Dedifferentiated amniotic fluid mesenchymal stem cell (primary cell): Measurements from ENCODE around the gene FGD4.
"Not testable (repeated sequence)": the region's sequence is repeated elsewhere in the genome, so short reads cannot be mapped to it uniquely, and the experiment has no call there.

Experiments used
- DNase-seq: peaks from one replicate; pipeline ENCODE4 v3.0.0-alpha.2; 2016; ENCODE audit errors: extremely low spot score

Gene FGD4

DNA sequence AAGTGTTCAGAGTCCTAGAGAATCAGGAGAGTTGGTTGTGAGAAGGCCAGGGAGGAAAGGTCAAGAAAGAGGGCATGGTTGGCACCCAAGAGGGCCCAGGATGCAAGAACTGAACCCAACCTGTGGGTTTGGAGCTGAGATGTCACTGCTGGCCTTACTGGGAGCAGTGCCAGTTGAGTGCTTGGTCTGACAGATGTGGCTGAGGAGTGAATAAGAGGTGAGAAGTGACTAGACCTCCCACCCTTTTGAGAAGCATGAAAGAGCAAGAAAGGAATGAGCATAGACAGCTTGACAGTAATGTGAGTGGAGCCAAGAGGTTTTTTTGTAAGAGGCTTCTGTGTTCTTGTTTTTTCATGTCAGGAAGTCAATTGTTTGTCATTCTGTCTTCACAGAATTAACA, 95.3 kb downstream of the FGD4 start:
- no peak for DNase-seq

DNA sequence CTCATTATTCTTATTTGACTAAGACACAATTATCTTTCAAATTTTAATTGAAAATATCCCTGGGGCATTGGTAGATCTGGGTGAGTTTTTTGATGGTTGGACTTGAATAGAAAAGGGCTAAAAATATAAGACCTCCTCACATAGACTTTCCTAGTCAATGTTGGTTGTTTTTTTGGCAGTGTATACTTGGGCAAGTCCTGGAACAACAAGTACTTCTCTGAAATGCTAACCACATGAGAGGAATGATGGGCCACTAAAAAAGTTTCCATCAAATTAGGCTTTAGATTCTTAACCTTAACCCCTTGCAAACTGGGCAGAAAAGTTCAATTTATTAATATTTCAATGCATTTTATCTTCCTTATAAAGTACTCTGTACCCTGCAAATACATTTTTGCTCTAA, 97.6 kb downstream of the FGD4 start:
- no peak for DNase-seq

DNA sequence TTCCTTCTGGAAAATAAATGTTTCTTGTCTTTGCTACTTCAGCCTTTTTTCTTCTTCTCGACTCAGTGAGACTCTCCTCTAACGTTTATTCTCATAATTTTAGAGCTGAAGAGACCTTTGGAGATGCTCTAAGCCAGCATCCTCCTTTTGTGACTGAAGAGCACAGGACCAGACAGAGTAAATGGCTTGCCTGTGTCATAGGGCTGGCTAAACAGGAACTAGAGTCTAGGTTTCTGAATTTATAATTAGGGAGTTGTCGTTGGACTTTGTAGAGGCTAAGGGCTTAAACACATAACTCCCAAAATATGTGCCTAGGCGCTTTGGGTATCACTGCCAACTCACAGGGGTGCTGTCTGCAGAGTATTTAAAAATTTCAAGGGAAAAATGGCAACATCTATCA, 98.5 kb downstream of the FGD4 start:
- no peak for DNase-seq

DNA sequence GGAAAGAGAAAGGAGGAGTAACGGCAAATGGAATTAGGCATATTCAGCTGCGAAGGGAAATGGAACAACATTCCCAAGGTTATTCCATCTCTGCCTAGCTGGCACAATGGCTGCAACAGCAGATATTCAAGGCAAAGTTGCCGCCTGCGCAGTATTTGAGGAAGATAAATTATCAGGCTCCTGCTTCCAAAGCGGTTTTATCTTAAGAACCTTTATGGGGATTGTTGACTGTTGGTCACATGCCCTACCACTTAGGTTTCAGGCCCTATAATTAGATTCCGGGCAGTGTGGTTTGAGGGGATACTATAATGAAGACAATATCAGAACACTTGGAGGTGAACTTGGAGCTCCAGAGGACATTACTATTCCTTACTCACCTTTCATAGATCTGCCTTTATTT, 99.7 kb downstream of the FGD4 start:
- DNase-seq, result no peak

DNA sequence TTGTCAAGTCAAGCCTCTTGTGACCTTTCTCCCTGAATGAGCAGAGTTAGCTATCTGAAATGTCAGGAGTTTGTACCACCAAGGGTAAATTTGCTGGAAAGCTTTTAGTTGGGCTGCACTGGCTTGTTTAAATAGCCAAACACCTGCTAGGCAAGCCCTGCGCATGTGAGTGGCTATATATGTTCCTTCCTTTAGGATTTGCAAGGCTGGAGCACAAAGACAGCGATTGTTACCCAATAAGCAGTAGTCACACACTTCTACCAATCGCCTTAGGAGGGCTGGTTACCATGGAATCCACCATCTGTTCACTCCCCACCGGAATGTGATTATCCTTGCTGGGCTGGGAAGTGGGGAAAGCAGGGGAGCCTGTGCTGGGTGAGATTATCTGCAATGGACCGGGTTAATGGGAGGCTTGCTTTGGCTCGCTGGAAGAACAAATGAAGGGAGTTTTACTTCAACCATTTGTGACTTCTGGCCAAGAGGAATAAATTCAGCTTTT, 102.5 kb downstream of the FGD4 start:
- DNase-seq, result no peak

DNA sequence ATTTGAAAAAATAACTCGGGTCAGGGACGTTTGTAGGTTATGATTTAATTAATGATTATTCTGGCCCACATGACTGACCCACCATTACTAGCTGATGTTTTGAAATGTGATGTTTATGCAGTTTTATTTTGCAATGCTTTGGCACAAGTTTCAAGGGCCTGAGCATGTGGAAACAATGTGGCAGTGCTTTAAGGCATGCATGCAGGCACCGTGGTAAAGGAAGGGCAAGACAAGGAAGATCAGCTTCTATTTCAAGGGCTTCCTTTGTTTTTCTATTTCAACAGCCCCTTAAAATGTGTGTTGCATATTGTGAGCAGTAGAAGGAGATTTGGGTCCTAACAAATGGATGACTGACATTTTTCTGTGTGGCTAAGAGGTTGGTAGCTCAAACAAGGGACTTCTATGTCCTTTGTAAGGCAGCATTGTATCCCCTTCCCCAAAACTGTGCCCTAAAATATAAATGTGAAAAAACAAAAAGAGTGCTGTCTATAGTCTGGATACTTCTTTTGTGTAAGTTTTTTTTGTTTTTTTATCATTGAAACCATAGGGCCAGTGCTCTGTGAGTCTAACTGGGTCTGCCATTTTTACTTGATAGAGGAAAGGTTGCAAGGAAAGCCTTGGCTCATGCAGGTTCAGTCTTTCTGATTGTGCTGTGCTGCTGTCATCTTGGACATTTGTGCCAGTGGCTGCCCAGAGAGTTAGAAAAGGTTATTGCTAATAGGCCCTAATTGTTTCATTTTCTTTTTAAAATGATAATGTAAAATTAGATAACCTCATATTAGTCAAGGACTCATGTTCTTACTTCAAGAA, 103.5 kb downstream of the FGD4 start:
- DNase-seq, result peak; percentile 53

DNA sequence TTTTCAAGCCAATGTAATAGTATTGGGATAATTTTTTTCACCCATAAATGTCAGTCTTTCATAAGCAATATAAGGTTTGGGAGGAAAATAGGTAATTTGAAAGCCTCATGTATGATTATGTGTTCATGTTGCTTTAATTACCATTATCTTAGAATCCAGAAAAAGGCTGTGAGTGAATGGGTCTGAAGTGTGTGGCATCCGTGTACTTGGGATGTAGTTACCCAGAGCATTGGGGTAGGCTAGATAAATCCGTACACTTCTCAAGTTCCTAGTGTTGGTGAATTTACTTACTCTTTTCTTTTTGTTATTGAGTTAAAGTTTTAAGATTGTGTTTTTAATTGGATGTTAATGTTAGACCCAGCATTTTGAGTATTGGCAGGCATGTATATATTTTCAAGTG, 104.4 kb downstream of the FGD4 start:
- DNase-seq, result no peak

DNA sequence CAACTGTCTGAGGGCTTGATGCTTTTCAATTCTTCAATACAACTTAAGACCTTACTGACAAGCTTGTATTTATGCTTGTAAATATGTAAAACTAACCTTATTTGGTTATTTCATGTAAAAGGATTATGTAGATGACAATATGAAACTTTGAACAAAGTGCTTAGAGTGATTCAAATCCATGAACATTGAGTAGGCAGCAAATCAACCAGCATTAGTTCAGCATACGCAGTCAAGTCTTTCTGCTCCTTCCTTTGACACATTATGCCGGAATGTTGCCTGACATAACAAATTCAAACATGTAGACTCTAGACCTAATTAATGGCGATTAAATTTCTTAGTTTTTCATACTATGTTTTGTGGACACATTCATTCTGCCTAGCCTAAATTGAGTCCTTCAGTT, 105.2 kb downstream of the FGD4 start:
- no peak for DNase-seq

DNA sequence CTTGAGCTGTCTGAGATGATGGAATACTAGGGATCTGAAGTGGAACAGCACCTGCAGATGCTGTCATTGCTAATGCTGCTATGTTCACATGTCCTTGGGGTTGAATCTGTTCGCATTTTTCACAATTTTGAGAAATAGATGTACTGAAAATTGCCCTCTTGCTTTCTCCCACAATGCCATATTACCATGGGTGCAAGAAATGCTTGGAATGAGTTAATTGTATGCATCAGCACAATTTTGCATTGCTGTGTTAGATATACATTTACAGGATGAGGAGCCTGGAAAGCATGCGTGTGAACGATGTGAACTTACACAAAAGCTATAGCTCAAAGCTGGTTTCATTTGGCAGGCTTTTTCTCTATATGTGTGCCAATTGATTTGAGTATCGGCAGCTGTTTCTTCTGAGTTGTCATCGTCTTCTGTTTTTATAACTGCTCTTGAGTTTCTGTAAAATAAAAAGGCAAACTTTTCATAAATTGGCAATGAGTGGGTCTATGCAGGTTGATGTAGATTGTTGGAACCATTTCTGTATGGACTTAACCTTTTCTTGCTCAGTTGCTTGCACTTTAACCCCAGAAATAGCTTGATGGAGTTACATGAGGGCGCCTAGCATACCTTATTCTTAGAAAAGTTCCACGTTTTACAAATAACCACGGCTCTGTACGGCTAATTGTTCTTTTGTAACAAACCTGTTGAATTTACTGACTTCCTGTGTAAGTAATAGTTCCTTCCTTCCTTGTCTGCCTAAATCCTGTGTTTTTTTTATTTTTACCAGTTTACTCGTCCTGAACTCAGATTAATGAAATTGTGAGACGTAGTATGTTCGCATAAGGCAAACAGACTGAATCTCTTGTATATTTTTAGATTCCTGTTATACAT, 105.9 kb downstream of the FGD4 start:
- no peak for DNase-seq

DNA sequence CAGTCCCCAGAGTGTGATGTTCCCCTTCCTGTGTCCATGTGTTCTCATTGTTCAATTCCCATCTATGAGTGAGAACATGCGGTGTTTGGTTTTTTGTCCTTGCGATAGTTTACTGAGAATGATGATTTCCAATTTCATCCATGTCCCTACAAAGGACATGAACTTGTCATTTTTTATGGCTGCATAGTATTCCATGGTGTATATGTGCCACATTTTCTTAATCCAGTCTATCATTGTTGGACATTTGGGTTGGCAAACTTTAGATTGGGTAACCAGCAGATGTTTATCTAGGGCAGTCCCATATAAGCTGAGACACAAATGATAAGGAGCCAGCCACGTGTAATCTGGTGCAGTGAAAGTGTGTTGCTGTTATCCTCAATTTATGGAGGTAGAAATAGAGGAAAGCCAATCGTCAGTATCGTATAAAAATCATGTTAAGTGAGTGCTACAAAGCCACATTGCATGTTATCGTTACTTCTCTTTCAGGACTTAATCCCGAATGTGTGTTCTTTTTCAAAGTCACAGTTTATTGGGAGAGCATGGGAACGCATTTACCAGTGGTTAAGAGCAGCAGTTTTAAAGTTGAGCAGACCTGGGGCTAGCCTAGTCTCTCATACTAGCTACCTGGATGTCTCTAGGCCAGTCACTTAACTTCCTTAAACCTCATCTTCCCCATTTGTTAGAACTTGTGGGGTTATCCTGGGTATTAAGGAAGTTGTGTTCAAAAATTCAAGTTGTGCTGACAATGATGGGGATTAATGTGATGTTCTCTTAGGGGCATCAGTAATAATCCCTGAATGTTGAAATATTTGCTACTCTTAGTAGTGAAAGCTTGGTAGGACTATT, 108.0 kb downstream of the FGD4 start:
- DNase-seq, result not testable (repeated sequence)

DNA sequence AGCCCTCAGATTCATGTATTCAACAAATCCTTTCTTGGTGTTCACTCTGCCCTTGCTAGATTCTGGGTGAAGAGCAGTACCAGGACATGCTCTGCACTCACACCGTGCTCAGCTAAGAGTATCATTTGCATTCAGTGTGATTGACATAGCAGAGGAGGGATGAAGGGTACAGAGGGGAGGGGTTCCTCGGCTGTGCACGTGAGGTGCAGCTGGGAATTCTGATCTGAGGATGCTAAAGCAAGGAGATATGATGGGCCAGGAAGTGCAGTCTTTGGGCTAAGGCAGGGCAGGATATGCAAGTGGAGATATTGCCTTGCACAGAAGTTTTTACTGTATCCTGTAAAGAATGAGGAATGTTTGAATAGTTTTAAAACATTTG, 108.6 kb downstream of the FGD4 start:
- no peak for DNase-seq

DNA sequence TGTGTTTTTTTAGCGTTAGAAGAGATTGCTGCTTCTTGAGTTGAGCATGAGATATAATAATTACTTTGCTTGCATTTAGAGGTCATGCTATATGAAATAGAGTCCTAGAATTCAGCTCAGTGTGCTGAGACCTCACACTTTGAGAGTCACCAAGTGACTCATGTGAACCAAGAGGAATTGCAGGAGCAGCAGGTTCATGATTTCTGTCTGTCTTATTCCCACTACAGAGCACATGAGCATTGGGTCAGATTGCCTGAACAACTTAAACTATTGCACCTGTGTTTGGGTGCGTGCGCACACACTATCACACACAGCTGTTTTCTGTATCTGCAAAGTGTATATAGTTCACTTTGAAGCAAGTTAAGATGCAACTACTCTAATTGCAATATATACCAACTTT, 109.3 kb downstream of the FGD4 start:
- no peak for DNase-seq

DNA sequence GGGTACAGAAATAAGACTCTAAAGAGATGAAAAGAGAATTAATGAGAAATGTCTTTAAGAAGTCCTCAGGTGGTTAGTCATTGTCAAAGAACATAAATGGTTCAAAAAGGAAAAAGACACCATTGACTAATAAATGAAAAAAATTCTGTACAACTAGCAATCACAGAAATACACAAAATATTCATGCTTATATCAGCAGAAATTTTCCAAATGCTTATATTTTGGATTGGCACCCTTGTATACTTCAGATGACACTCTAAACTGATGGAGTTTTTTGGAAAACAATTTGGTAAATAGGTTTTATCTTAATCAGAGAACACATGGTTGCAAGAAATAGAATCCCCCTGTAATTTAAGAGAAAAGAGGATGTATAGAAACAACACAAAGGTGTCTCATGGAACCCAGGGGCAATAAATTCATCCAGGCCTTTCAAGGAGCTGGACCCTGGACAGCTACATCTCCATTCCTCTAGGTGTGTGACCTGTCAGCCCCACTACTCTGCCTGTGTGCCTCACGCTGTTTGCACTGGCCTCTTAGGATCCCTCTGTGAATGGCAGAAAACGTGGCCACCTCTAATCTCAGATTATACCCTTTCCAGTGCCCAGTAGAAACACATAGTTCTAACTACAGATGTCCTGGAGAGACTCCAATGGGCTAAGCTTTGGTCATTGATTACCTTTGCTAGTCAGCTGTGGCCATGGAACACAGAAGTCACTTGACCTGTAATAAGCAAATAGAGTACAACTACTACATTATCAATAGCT, 110.2 kb downstream of the FGD4 start:
- DNase-seq, result no peak

DNA sequence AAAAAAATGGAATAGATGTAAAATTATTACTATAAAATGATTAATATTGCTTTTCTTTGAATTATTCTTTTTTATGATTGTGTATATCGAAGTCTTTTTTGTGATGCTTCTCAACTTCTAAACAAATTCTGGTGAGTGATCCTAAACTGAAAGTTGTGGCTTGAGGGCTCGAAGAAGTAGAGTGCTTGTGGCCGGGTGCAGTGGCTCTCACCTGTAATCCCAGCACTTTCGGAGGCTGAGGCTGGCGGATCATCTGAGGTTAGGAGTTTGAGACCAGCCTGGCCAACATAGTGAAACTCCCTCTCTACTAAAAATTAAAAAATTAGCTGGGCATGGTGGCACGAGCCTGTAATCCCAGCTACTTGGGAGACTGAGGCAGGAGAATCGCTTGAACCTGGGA, 112.6 kb downstream of the FGD4 start:
- not testable (repeated sequence) for DNase-seq

DNA sequence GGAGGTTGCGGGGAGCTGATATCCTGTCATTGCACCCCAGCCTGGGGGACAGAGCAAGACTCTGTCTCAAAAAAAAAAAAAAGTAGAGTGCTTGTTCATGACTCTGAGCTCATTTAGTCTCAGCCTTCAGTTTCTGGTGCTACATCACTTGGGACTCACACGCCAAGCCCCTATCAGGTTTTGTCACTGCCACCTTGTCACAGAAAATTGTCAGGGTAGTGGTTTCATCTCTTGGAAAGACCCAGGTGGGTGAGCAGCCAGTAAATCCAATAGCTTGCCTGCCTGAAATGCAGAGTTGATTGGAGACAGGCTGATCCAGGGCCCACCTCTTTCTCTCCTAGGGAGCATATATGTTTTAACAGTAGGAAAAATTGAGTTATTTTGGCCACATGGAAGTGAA, 113.0 kb downstream of the FGD4 start:
- no peak for DNase-seq

DNA sequence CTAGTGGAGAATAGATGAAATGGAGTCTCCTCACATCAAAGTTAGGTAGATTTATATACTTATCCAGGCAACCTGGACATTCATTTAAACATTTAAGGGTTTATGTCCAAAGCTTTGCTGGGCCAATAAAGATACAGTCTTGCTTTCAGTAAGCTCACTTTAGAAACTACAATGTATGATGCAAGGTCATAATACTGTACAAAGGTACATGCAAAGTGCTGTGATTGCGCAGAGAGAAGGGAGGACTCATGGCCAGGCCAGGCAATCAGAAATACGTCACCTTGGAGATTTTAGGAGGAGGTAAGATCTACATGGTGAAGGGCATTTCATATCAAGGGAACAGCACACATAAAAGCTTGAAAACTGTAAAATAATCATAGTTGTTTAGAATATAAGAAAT, 113.6 kb downstream of the FGD4 start:
- no peak for DNase-seq

DNA sequence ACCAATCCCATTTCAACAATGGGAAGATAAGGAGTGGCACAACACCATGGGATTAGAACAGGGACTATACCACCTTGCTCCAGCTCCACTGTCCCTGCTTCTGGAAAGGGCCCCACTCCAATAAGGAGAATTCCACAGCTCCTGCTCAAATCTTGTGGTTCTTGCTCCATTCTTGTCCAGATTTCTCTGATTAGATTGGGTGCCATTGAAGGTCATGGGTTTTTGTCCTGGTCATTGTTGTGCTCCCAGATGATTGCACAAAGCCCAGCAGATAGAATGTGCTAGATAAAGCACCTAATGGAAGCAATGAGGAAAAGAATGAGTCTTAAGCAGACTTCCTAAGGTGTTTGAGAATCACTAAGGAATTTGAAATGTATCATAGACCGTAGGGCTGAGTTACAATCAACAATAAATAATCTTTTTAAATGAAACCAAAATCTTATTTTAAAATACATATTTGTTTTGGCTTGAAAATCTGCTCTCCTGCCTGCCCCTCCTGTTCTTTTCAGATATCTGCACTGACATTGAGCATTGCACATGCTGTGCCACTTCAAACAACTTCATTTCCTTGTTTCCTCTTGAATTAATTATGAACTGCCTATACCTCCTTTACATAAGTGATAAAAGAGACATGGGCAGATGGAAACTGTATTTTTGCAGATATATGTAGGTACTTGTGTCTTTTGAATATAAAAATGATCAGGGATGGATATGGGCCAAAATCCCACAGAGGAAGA, 115.9 kb downstream of the FGD4 start:
- DNase-seq, result no peak

DNA sequence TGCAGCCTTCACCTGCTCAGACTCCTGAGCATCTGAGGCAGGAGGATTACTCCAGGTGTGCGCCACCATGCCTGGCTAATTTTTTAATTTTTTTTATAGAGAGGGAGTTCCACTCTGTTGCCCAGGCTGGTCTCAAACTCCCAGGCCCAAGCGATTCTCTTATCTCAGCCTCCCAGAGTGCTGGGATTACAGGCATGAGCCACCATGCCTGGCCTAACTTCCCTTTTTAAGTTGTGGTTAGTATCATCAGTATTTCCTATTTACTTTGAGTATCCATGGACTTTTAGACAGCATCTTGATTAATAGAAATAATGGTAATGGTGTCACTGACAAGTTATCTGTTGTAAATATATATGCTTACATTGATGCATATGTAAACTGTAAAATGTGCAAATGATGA, 116.9 kb downstream of the FGD4 start:
- DNase-seq, result no peak

DNA sequence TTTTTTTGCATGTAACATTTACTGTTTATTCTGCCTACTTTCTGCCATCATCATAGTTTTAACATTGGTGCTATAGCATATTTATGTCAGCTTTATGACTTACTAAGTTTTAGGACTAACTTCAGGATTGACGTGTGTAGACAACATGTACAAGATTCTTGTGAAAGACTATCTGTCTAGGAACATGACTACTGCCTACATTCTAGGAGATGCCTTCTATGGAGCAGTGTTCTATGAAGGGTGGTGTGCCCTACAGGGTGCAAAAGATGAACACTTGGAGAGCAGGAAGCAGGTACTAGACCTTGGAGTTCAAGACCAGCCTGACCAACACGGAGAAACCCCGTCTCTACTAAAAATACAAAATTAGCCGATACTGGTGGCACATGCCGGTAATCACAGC, 118.6 kb downstream of the FGD4 start:
- no peak for DNase-seq

DNA sequence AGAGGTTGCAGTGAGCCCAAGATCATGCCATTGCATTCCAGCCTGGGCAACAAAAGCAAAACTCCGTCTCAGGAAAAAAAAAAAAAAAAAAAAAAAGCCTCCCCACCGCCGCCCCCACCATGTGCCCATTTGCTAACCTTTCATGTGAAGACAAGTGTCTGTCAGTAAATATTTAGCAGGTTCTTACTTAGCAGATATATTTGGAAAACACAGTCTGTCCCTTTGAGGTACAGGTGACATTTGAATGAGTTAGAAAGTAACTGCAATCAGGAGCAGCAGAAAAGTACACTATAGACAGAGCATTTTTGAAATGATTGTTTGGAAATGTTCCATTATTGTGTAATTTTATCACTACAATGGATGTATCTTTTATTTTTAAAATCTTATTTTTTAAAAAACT, 119.7 kb downstream of the FGD4 start:
- no peak for DNase-seq
